ENCODE results near the gene FBXO17.

GRCh38 chr19:38898788-38899446 is 76.6 kb downstream of the FBXO17 start:
- TF ChIP-seq CTCF (IDR thresholded peaks at IDR 0.05) (peak in 1 of 6 experiments; percentile 1), POLR2A (IDR thresholded peaks at IDR 0.05) (no peak)

Measured in esophagus squamous epithelium (tissue), 4 donors.